ENCODE results near the gene DENND1B.

- TF ChIP-seq CTCF (IDR thresholded peaks at IDR 0.05; ENCODE audit: borderline replicate concordance, extremely low read depth, low read length, poor library complexity, severe bottlenecking): no peak
- no peak for TF ChIP-seq EZH2 (IDR thresholded peaks at IDR 0.05; ENCODE audit: borderline replicate concordance, low read depth, low read length, severe bottlenecking)
Measured at GRCh38 chr1:197771904-197772556, 3.2 kb downstream of the DENND1B start.
